Superior temporal gyrus (tissue), 1 donor: ENCODE measurements around the gene ZFY.
"Not testable (repeated sequence)": the region's sequence is repeated elsewhere in the genome, so short reads cannot be mapped to it uniquely, and the experiment has no call there.

Source experiments
- DNase-seq: peaks from one replicate; pipeline ENCODE4 v3.0.0-alpha.2; 2016; ENCODE audit errors: extremely low spot score

ZFY gene

GRCh38 chrY:2973110-2973751 is 38.0 kb downstream of the ZFY start:
- DNase-seq: no peak

- no peak for DNase-seq
These were observed 44.1 kb downstream of the ZFY start for GRCh38 chrY:2979283-2979682.

GRCh38 chrY:2984491-2984890 is 49.3 kb downstream of the ZFY start:
- no peak for DNase-seq

GRCh38 chrY:2987178-2987577 is 52.0 kb downstream of the ZFY start:
- not testable (repeated sequence) for DNase-seq

DNA sequence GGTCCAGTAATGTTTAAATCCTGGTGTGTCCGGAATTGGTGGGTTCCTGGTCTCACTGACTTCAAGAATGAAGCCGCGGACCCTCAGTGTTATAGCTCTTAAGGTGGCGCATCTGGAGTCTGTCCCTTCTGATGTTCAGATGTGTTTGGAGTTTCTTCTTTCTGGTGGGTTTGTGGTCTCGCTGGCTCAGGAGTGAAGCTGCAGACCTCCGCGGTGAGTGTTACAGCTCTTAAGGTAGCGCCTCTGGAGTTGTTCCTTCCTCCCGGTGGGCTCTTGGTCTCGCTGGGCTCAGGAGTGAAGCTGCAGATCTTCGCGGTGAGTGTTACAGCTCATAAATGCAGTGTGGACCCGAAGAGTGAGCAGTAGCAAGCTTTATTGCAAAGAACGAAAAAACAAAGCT is 62.2 kb downstream of the ZFY start:
- not testable (repeated sequence) for DNase-seq

DNA sequence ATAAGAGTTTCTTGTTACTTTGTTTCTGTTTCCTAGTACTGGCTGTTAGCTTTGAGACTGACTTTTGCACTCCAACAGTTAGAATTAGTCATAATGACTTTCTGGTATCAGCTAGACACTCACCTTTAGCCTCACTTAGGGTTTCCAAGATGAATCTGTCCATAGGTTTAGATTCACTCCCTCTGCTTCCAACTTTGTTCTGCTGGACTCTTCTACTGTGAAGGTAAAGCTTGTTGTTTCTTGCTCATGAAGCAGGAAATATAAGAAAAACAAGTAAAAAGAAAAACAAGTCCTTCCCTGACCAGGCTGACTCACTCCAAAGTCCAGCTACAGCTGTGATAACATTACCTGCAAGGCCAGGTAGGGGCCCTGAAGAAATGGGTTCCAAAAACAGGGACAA is 67.0 kb downstream of the ZFY start:
- DNase-seq: no peak

DNA sequence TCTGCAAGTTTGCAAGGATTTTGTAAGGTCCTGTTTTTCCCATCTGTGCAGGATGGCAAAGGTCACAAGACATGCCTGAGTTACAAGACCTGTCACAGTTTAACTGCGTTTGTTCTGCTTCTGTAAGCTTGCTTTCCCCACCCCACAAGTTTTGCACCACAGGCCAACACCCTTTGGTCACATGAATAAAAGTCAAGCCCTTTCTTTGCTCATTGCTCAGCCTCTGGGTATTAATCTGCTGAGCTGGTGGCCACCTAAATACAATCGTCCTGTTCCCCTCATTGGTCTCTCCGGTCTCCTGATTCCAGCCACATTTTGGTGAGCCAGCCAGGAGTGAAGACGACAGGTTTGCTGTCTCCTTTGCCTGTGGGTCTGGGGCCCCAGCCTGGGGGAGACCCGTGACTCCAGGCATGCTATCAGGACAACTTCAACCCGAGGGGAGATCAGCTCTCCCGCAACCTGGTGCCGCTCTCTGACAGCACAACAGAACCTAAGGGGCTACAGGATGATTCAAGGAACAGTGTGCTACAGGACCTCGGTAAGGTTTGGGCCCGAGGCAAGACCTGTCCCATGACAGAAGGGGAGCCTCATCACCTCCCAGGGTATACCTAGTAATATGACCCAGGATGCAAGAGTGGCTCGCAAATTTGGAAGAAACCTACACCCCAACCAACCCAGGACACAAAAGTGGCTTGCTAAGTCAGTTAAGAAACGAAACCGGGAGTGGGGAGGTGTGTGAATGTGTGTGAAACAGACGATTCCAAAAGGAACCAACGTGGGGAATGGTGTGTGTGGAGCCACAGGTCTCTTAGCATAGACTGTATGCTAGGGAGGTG is 67.7 kb downstream of the ZFY start:
- no peak for DNase-seq

GRCh38 chrY:3003516-3003830 is 68.3 kb downstream of the ZFY start:
- DNase-seq: no peak

DNA sequence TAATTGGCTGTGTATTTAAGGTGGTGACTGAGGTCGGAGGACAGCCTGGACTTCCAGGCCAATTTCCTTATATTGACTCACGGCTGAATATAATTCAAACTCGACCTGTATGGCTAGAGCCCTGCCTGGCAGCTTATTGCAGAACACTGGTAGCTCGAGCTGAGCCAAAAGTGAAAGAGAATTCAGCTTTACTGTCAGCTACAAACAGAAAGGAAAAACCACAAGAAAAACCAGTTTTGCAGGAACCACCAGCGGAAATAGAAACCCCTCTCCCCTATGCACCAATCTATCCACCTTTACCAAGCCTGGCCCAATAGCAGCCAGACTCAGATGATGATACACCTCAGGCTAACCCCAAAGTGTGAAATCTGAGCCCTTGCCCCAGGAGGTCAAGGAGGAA is 68.7 kb downstream of the ZFY start:
- DNase-seq: no peak

DNA sequence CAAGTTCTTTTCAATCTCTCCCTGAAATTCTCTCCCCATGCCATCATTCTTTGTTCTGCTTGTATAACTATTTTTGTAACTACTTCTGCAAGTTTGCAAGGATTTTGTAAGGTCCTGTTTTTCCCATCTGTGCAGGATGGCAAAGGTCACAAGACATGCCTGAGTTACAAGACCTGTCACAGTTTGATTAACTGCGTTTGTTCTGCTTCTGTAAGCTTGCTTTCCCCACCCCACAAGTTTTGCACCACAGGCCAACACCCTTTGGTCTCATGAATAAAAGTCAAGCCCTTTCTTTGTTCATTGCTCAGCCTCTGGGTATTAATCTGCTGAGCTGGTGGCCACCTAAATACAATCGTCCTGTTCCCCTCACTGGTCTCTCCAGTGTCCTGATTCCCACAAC is 70.8 kb downstream of the ZFY start:
- not testable (repeated sequence) for DNase-seq

DNA sequence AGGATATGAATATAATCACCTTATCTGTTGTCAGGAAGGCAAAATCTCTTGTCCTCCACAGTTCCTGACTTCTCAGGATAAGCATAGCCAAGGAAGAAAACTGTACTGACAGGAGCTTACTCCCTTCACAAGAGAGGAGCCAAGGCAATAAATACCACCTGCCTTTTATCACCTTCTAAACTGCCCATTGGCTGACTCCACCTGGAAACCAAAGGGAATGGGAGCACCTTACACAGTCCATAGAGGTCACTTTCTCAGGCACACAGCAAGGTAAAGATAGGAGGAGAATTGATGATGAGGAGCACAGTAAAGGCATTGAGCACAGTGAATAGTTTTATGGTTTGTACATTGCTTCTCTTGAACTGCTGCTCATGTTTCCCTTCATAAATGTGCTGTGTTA is 72.8 kb downstream of the ZFY start:
- no peak for DNase-seq

DNA sequence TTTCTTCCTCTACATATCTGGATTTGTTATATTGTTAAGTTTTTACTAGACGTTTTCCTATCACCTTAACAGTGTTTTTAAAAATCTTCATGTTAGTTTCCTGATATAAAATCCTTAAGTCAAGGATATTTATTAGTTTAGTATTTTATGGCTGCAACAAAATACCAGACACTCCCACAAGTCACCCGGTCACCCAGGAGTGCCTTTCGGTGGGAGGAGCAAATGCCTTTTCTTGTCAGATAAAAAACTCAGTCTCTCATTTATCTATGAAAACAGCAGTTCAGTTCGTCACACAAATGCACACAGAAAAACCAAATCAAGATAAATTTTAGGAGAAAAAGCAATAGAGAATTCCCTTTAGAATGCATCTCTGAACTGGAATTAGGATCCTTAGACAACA is 77.0 kb downstream of the ZFY start:
- DNase-seq: no peak

DNA sequence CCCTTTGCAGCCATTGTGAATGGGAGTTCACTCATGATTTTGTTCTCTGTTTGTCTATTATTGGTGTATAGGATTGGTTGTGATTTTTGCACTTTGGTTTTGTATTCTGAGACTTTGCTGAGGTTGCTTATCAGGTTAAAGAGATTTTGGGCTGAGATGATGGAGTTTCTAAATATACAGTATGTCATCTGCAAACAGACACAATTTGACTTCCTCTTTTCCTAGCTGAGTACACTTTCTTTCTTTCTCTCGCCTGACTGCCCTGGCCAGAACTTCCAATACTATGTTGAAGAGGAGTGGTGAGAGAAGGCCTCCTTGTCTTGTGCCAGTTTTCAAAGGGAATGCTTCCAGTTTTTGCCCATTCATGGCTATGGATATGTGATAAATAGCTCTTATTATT is 81.4 kb downstream of the ZFY start:
- DNase-seq: no peak

- no peak for DNase-seq
These were observed 83.4 kb downstream of the ZFY start for GRCh38 chrY:3018546-3018945.

DNA sequence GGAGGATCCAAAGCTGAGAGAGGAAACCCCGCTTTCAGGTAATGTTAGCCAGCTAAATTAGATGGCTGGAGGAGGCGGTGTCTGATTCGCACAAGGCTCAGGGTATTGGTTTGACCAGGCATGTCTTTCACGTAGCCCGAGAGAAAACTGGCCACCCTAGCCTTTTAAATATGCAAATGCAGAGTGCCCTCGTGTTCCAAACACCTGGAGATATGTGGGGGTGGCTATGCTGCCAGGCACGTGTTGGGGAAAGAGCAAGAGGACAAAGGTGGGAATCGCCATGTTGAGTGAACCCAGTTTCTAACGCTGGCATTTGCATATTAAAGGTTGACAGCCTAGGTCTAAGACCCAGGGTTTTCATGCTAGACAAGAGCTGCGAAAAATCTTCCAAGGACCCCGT is 84.4 kb downstream of the ZFY start:
- no peak for DNase-seq

DNA sequence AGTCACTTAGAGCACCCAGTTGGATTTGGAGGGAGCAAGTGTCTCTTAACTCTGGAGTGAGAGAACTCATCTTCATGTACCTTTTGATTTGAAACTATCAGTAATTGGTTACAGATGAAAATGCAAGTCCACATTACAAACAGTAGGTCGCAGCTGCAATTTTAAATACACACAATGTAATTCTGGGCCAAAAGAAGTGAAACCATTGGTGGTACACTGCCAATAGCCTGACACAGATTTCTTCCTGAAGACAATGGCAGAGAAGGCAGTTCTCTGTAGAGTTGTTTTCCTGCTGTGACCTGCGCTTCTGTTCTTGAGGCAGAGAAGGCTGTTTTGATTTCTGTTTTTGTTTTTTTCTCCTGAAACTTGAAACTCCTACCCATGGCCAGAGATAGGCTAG is 86.0 kb downstream of the ZFY start:
- DNase-seq: no peak

DNA sequence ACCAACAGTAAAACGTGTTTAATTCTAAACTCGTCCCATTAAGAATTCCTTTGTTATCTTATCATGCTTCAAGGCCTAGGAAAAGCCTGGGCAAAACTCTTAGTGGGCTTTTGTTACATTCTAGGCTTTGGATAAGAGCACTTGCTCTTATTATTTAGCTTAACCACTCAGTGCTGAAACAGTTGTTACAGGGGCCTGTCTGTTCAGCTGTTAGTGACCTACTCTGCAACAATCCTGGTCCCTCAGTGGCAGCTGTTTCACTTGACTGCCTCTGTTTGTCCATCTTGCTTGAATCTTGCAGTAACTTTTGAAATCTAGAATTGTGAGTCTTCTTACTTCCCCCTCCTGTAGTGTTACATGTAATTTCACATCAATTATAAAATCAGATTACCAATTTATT is 88.4 kb downstream of the ZFY start:
- no peak for DNase-seq

- DNase-seq: no peak
These were observed 90.2 kb downstream of the ZFY start for GRCh38 chrY:3025357-3025756.
